ENCODE results near the gene GLIS2.

GLIS2 gene

GRCh38 chr16:4372001-4372577 is 56.2 kb downstream of the GLIS2 start:
- peak; percentile 67 for DNase-seq (ENCODE audit: low spot score)
- TF ChIP-seq CTCF (IDR thresholded peaks at IDR 0.05; ENCODE audit: extremely low read depth, missing control alignments): no peak

- no peak for DNase-seq (ENCODE audit: low spot score)
Observed at GRCh38 chr16:4372578-4373355, 56.9 kb downstream of the GLIS2 start.

GRCh38 chr16:4373356-4373908 is 57.6 kb downstream of the GLIS2 start:
- DNase-seq (ENCODE audit: low spot score): no peak

More at GRCh38 chr16:4372578-4373355, 56.9 kb downstream of the GLIS2 start:
- TF ChIP-seq CTCF (IDR thresholded peaks at IDR 0.05; ENCODE audit: extremely low read depth, missing control alignments): no peak

GRCh38 chr16:4373909-4374742 is 58.3 kb downstream of the GLIS2 start:
- TF ChIP-seq CTCF (IDR thresholded peaks at IDR 0.05; ENCODE audit: extremely low read depth, missing control alignments): no peak
- DNase-seq (ENCODE audit: low spot score): no peak

More at GRCh38 chr16:4373356-4373908, 57.6 kb downstream of the GLIS2 start:
- TF ChIP-seq CTCF (IDR thresholded peaks at IDR 0.05; ENCODE audit: extremely low read depth, missing control alignments): no peak

- DNase-seq (ENCODE audit: low spot score): no peak
- no peak for TF ChIP-seq CTCF (IDR thresholded peaks at IDR 0.05; ENCODE audit: extremely low read depth, missing control alignments)
Observed at GRCh38 chr16:4375717-4376116, 59.9 kb downstream of the GLIS2 start.

- no peak for TF ChIP-seq CTCF (IDR thresholded peaks at IDR 0.05; ENCODE audit: extremely low read depth, missing control alignments)
- DNase-seq (ENCODE audit: low spot score): no peak
Observed at GRCh38 chr16:4376126-4376892, 60.4 kb downstream of the GLIS2 start.
